Hematopoietic multipotent progenitor cell treated with erythropoietin and hydrocortisone succinate and interleukin-3 and kit ligand, for 15 days (in vitro differentiated cells): ENCODE measurements around the gene FYN.
"Not testable (repeated sequence)": the region's sequence is repeated elsewhere in the genome, so short reads cannot be mapped to it uniquely, and the experiment has no call there.

ENCODE experiments used
- DNase-seq: peaks from one replicate; pipeline ENCODE4 v3.0.0-alpha.2; 2015; ENCODE audit warnings: low spot score

FYN gene

DNA sequence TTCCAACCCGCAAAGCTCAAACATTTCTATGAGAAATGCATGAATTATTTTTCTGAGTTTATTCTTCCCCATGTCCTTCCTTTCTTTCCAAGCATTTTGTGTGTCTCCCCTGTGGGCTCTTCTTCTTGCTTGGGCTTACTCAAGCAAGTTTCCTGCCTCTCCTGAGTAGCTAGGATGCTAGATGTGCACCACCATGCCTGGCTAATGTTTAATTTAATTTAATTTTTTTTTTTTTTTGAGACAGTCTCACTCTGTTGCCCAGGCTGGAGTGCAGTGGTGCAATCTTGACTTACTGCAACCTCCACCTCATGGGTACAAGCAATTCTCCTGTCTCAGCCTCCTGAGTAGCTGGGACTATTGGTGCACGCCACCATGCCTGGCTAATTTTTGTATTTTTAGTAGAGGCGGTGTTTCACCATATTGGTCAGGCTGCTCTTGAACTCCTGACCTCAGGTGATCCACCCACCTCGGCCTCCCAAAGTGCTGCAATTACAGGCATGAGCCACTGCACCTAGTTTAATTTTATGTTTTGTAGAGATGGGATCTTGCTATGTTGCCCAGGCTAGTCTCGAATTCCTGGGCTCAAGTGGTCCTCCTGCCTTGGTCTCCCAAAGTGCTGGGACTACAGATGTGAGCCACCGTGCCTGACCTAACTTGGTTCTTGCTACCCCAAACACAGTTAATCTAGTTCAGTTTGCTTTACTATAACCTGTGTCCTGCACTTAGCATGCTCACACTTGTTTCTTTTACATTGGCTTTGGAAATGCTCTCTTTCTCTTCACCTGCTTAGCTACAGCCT is 192.2 kb downstream of the FYN start:
- not testable (repeated sequence) for DNase-seq

DNA sequence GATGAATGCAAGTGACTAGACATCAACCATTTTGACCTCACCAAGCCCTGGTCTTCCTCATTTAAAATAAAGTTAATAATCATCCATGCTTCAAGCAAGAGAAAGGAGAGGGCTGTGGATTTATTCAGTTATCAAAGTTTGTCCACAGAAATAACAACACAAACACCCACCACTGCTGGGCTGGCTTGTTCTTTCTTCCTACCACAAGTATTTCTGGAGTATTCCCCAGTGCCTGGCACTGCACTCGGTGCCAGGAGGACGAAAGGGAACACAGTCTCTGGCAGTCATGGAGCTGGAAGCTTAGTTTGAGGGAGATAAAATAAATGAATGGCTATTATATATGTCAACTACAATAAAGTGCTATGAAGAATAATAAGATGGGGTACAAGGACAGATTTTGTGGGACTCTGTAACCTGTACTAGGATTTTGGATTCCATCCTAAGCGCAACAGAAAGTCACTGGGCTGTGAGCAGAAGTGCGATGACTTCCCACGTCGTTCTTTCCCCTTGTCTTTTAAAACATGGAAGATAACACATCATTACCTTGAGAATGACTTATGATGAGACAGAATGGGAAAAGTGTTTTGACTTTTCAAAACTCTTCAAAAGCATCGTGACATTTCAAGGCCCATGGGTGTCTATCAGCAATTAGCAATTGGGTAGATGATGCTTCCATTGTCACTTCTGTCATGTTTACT is 193.1 kb downstream of the FYN start:
- DNase-seq = no peak

DNA sequence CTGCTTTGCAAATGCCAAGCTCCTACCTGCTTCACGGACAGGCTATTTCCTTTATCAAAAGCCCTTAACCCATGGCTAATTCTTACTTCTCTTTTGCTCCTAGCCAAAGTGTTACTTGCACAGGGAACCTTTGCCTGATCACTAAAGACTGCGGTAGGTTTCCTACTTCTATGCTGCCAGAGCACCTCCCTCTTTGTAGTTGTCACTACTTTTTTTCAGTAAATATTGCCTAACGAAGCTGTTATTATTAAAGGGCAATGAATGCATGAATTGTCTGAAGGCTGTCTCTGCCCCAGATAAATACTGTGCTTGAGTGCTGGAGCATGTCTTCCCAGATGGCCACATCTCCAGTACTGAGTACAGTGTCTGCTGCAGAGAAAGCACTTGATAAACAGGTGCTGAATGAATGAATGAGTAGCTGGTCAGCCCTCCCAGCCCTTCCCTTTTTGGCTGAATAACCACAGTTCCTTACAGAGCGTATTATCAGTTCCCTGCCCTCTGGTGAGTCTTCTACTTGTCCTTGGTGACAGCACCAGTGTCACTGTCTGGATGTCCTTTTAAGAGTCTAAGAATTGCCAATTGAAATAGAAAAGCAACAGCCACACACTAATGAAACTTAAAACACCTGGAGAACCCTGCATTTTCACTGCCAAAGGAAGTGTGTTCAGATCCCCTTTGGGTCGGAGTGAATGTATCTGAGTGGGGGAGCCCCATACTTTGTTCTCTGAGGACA is 194.0 kb downstream of the FYN start:
- no peak for DNase-seq

DNA sequence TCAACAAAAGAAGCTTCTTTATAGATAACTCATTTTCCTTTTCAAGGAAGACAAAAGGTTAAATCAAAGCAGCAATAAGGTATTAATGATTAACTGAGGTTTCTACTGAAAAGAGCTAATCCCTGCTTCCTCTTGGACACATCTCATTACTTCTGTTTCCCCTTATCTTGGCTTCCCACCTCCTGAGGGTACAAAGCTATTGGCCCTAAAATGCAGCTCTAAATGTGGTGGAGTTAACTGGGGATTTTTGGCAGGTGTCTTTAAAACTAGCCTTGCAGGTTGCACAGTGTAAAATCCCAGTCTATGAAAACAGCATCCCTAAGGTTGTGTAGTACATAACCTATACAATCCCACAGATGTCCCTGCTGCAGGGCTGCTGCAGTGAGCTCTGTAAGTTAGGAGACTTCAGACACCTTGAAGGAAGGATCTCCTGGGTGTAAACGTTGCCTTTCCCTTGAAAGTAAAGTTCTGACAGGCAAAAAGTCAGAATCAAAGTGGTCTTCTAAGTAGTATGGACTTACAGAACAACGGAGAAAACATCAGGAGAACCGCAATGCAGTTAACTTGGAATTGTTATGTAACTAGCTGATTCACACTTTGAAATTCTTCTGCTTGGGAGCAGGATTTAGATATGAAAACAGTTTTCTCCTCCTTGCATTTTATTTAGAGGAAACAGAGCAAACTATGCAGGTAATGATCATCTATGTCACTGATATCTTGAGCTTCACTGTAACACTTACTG is 195.8 kb downstream of the FYN start:
- DNase-seq = no peak

DNA sequence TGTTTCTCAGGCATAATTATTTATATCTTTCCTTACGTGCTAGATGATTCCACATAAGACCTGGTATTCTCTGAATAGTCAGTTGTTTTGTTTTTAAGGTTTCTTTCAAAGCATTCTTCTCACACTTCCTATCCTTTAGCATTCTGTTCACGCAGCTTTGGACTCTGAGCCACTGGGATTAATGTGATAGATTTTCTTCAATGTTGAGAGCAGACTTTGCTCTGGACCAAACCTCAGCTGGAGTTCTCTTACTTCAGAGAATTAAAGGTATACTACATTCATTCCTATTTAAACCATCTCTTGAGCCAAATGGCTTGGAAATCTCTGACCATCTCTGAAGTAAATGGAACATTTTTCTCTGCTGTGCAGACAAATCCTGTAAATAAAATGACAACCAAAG is 196.9 kb downstream of the FYN start:
- no peak for DNase-seq

DNA sequence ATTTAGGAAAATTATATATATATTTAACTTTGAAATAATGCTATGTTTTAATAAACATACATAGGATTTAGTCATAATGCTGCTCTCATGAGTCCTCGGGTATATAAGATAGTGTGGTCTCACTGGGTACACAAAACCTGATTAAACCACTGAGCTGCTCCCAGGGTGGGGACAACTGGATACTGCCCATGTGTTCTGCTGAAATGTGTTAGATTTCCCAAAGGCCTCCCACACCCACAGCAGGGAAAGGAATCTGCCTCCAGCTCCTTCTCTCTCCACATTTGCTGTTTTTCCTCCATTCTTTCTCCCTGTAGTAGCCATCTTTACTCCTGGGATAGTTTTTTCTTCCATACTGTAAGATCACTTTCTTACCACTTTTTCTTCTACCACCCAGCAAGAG is 198.4 kb downstream of the FYN start:
- DNase-seq = no peak

DNA sequence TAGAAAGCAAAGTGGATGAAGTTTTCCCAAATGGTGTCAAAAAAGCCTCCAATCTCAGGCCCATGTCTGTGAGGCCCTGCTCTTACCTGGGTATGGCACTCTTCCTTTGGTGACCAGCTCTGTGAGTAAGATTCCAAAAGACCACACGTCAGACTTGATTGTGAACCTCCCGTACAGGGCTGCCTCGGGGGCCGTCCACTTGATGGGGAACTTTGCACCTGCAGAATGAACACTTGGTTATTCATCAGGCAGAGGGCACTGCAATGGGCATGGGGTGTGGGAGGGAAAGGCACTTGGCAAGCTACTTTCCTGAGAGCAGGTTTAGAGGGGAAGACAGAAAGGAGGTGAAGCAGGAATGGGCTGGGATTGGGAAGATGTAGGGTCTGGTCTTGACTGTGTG is 198.8 kb downstream of the FYN start:
- no peak for DNase-seq

DNA sequence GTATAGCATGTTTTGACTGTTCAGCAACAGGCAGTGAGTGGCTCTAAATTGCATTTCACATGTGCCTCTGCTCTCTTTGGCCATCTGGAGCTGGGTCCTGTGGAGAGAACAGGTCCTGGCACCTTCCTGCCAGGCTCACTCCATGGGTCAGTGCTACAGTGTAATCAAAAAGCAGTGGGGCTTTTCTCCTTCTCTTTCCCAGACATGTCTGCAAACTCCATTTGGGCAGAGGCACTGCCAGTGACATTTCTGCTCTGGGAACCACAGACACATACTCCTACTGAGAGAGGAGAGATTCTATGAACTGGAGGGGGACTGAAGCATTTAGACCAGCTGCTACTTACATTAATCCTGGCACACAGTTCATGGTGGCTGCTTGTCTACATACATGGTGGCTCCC is 199.3 kb downstream of the FYN start:
- no peak for DNase-seq

DNA sequence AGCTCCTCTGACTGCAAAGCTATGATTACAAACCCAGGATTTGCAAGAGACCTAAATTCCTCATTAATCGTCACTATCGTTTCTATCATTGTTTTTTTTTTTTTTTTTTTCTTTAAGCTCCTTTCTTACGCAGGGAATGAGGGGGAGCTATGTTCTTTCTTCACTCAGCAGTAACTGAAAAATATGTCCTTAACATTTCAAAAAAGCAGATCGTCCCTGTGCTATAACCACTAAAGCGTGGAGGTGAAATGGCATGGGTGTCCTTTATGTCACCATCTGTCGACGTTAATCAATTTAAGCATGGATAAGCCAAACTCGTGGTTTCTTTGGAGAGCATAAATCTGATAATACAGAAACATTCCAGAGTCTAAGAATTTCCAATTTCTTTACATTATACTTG is 199.7 kb downstream of the FYN start:
- no peak for DNase-seq

DNA sequence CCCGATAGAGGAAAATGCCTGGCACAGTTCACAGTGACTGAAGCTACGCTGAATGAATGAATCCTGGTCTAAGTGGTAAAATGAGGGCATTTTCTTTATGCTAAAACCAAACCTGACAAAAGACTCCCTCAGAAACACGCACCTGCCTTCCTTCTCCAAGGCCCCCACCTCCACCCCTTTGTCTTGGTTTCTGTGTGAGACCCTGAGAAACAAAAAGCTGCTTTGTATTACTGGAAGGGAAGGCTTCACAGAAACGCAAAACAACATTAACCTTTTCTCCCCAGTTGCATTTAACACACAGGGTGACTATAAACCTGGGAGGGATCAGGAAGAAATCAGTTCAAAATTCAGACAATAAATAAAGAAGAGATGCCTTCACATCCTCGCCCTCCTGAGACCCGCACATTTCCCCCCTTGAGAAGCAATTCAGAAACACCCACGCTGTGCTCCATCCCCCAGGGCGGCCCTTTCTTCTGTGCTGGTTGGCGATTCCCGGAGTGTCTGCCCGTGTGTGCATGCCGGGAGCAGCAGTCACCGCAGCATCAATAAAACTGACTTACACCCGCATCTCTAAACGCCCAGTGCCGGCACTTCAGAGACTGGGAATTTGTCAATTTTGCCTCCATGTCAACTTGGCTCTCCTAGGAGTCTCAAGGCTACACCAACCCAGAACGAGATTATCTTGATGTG is 200.3 kb downstream of the FYN start:
- no peak for DNase-seq

DNA sequence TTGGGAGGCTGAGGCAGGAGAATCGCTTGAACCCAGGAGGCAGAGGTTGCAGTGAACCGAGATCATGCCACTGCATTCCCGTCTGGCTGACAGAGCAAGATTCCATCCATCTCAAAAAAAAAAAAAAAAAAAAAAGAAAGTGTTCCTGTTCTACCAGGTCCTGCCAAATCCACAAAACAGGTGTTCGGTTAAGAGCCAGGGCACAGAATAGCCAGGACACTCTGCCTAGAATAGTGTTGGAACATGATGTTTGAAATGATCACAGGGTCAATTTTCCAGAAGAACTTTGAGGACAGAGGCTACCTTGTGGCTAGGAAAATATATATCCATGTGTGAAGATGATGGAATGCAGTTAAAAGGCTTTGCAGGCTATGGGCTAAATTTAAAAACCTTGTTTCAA is 203.9 kb downstream of the FYN start:
- no peak for DNase-seq

DNA sequence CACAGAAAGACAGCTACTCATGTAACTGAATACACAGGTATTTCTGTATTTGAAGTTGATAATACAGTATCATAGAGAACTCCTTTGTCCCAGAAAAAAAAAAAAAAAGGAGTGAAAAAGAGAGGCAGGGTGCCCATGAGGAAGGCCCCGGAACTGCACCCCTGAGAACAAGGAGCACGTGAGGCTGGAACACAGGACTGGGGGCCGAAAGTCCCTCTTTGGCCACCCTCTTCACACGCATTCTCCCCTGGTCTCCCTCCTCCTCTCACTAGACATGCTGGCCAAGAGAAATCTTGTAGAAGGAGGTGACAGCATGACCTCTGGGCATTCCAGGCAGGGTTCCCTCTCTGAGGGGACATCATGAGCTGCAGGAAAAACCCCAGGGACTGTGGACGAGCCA is 204.8 kb downstream of the FYN start:
- no peak for DNase-seq

DNA sequence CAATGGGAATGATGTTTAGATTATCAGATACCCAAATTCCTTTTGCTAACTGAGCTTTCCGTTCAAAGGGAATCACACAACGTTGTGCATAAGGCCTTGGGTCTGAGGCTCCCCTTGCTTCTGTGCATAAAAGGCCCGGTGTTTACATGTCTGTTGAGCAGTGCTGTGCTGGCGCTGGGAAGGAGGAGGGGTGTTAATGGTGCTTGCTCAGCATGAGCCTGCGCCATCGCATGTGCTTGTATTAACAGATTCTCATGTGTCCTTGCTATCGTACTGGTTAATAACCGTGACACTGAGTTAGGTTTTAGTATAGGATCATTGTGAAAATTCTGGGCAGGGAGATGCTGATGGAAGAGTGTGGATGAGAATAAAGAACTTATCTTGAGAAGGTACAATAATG is 205.3 kb downstream of the FYN start:
- DNase-seq = no peak

DNA sequence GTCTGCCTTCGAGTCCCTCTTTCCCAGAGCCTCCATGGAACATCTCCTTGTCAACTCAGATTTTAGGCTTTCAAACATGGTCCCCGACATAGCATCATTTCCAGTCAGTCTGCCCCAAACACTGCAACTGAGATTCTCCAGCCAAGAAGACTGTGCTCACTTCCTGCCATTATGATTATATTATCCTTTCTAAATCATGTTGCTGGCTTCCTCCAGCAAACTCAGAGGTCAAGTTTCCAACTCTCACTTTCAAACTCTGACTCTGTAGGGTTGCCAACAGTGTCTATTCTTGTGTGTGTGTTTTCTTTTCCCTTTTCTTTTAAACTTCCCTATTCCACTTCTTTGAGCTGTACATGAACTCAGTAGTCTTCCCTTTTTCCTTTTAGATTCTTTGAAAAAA is 206.4 kb downstream of the FYN start:
- no peak for DNase-seq

DNA sequence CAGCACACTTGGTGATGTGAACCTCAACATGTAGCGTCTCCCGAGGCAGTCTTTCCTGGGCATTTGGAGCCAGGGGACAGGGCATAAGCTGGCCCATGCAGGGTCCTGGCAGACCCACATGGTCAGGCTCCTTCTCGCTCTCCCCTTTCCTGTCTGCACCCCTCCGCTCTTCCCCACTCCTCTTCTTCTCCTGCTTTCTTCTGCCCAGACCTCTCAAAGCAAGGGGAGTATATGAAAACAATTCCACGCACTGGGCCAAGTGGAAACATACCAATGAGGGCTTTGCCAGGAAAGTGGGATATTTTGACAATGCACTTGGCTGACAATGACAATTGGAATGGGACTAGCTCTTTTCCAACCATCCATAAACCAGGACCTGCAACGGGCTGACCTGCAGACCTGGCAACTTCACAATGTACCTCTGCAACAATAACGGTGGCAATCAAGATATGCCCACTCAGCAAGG is 208.7 kb downstream of the FYN start:
- no peak for DNase-seq

DNA sequence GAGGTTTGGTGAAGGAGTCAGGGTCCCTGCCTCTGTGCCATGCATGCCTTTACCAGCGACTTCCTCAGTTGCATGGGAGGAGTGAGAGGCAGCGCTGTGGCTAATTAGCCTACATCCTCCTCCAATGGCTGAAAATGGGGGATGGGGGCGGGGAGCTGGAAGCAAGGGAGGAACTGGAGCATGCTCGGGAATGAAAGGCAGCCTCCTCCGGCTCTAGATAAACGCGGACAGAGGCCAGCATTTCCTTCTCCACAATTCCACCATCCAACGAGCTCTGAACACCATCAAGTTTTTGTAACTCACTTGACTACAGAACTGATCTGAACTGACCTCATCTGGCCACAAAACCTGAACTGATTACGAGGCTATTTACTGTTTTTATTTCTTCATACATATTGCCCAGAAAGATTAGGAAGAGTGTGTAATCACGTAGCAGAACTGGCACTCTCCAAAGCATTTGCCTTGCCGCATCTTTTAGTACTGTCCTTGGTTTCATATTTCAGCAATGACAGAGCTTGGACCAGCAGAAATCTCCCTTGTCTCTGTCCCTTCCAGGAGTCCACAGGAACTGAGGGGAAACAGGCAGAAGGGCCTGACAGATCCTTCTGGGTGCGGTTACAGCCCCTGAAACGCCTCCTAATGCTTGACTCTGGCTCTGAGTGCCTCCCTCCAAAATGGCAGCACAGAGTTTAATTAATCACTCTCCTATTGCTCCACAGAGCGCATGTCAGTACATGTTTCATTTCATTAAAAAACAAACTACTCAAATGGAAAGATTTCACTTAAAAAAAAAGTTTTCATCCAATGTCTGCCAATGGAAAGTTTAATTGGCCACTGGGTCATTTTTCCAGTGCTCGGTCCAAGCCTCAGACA is 209.3 kb downstream of the FYN start:
- DNase-seq = no peak

DNA sequence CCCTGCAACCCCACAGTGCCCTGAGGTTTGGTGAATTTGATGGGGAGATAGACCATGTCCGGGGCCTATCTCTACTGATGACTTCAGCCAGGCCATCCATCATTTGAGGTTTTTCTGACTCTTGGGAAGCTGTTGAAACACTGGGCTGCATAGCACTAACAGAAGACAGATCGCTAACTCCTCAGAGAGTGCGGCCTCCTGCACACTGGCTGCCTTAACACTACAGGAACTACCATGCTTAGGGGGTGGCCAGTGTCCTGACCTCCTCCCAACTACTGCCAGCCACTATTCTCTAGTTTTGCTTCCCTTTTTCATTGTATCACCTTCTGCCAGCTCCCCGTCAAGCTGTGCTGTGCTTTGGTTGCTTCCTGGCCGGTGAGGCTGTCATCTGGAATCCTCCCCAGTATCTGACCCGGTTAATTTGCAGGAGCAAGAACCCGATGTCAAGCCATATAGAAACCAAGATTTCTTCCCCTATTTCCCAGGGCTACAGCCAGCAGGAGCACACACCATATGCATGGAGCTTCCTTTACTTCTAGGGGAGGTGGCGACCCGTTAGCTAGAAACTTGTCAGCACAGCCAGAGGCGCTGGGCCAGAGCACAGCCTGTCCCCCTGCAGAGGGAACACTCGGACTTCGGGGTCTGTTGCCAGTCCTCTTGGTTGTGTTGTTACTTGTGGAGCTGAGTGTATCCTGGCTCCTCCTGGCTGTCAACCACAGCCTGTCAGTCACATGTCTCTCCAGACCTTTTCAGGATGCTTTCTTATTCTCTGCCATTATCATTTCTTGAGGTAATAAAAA is 210.3 kb downstream of the FYN start:
- no peak for DNase-seq

DNA sequence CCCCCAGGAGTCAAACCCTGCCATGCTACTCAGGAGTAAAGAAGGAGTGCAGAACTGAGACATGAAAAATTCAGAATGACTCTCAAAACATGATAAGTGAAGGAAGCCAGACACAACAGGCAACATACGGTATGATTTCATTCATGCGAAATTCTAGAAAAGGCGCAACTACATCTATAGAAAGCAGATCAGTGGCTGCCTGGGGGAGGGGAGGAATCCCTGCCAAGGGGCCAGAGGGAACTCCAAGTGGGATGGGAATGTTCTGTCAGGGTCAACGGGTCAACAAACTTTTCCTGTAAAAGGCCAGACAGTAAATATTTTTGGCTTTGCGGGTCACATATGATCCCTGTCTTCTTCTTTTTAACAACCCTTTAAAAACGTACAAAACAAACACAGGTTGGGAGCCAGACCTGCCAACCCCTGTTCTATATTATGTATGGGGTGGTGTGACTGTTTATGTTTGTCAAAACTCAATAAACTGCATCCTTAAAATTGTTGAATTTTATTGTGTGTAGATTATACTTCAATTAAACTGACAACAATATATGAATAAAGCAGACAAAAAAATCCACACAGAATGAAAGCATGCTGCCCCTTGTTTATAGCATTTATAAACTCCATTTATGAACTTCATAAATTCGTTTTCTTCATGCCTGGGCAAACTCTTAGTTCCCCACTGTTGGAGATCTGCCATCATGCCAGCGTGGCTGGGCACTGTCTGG is 211.0 kb downstream of the FYN start:
- DNase-seq = no peak

DNA sequence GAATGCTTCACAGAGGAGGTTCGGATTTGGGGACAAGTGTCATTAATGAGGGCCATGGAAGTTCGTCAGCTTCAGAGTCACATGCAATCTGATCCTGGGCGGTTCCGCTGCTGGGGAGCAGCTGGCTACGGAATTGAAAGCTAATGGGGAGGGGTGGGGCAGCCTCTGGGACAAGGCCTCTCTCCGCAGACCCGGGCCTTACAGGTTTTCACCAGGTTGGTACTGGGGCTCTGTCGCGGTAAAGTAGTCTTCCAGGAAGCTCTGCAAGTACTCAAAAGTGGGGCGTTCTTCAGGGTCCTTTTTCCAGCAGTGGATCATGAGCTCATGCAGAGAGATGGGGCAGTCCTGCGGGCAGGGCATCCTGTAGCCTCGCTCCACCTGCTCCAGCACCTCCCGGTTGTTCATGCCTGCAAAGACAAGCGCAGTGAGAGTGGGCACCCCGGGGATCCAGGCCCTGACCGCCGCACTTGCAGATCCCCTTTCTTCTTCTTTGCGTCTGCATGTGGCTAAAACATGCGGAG is 211.7 kb downstream of the FYN start:
- no peak for DNase-seq
